K562 (cell line): ENCODE results near the gene DAB1. TPM values are rescaled to one million over a fixed set of nuclear protein-coding genes. Genes with fewer than 3 reads are reported as not detected.

ENCODE experiments used
- ATAC-seq: fragments of 200-7000 bp; cut with Tn5 transposase; 3 replicates; pipeline ENCODE4 v1.9.1; 2020; ENCODE audit warnings: moderate library complexity
- BruUV-seq: library from RNA; stranded (reverse); fragments of 400-500 nt; replicated peaks from 2 replicates; lab custom pipeline; 2021; lab: Mats Ljungman, UMichigan
- CTCF ChIA-PET: fragments of 300-600 bp; formaldehyde crosslinking; extraction: SDS; loops from one replicate; lab custom pipeline; 2021; ENCODE audit warnings: low intra/inter-chr PET ratio; lab: Yijun Ruan, JAX
- POLR2A ChIA-PET: fragments of 300-600, 350-650 bp; sonication (Branson Sonifier 250); formaldehyde crosslinking; extraction: SDS; loops from one replicate; lab custom pipeline; 2021; ENCODE audit warnings: antibody characterized with exemption, inconsistent platforms; lab: Yijun Ruan, JAX
- DNase-seq, 4 experiments: peaks; one replicate each; pipeline versions ENCODE4 v3.0.0 to v3.0.0-alpha.2; 2011 to 2018; ENCODE audit warnings: low spot score in 3 of 4, mixed read lengths in 3 of 4; ENCODE audit errors: extremely low read depth in 1 of 4
- FAIRE-seq: peaks from 2 replicates; lab custom pipeline; 2011; peaks lifted over from hg19 to GRCh38; lab: Jason Lieb, UNC
- H2AFZ ChIP-seq: 2 replicates; pipeline ENCODE4 v1.6.0; 2011; ENCODE audit warnings: low read depth, low read length, control low read depth, inconsistent platforms
- H3K27ac ChIP-seq: fragments of 200-600 bp; 3 replicates; pipeline ENCODE4 v1.8.0; 2011; ENCODE audit warnings: low read depth, mild to moderate bottlenecking, control low read depth, inconsistent platforms, low read length, moderate library complexity, mixed read lengths; ENCODE audit errors: extremely low read depth
- H3K27me3 ChIP-seq, 2 experiments: fragments of 300-600 bp in 1 of 2; 2 replicates in 1 of 2; 3 replicates in 1 of 2; pipeline versions ENCODE4 v1.6.0 to v1.8.0; 2011; ENCODE audit warnings: inconsistent platforms in 2 of 2, low read length in 2 of 2, mild to moderate bottlenecking in 1 of 2, mixed read lengths in 1 of 2, moderate library complexity in 1 of 2; ENCODE audit not compliant: control insufficient read depth in 2 of 2, insufficient read depth in 2 of 2
- H3K36me3 ChIP-seq: fragments of 300-600 bp; 3 replicates; pipeline ENCODE4 v1.8.0; 2011; ENCODE audit warnings: mild to moderate bottlenecking, low read length, inconsistent platforms; ENCODE audit not compliant: control insufficient read depth, insufficient read depth
- H3K4me1 ChIP-seq, 2 experiments: fragments of 200-600 bp in 1 of 2; replicated peaks in 1 of 2; 2 replicates in 1 of 2; 3 replicates in 1 of 2; pipeline versions ENCODE4 v1.5.1 to v1.8.0; 2011; ENCODE audit warnings: inconsistent platforms in 2 of 2, low read length in 2 of 2, mild to moderate bottlenecking in 1 of 2, mixed read lengths in 1 of 2, moderate library complexity in 1 of 2; ENCODE audit not compliant: control insufficient read depth in 2 of 2, insufficient read depth in 2 of 2
- H3K4me2 ChIP-seq: 2 replicates; pipeline ENCODE4 v1.6.1; 2011; ENCODE audit warnings: low read length, control low read depth, inconsistent platforms, mixed read lengths; ENCODE audit not compliant: insufficient read depth
- H3K4me3 ChIP-seq: fragments of 200-600 bp; sonication (generic), shearing (Covaris generic); 2 replicates; pipeline ENCODE4 v1.5.1; 2016; ENCODE audit warnings: control low read depth, inconsistent platforms
- H3K79me2 ChIP-seq: fragments of 200-600 bp; 3 replicates; pipeline ENCODE4 v1.8.0; 2011; ENCODE audit warnings: low read length, inconsistent platforms; ENCODE audit not compliant: control insufficient read depth, insufficient read depth
- H3K9ac ChIP-seq, 2 experiments: 2 replicates each; pipeline versions ENCODE4 v1.6.0 to v1.6.1; 2011; ENCODE audit warnings: low read depth in 2 of 2, low read length in 2 of 2, control low read depth in 1 of 2, inconsistent platforms in 1 of 2, mild to moderate bottlenecking in 1 of 2, mixed read lengths in 1 of 2; ENCODE audit not compliant: insufficient read depth in 1 of 2
- H3K9me1 ChIP-seq: one replicate; pipeline ENCODE4 v1.6.0; 2011; ENCODE audit warnings: inconsistent platforms, mild to moderate bottlenecking, low read length, moderate library complexity; ENCODE audit not compliant: control insufficient read depth, insufficient read depth
- H3K9me3 ChIP-seq: replicated peaks from 2 replicates; pipeline ENCODE4 v1.5.1; 2011; ENCODE audit warnings: low read depth, low read length, inconsistent platforms; ENCODE audit not compliant: control insufficient read depth, insufficient read depth
- H4K20me1 ChIP-seq: replicated peaks from 2 replicates; pipeline ENCODE4 v1.6.1; 2011; ENCODE audit warnings: low read length, inconsistent platforms, mixed read lengths; ENCODE audit not compliant: control insufficient read depth, insufficient read depth
- EWSR1 ChIP-seq: fragments of 450-650 bp; IDR thresholded peaks from 2 replicates; pipeline ENCODE4 v1.6.1; 2018; ENCODE audit warnings: borderline replicate concordance, mild to moderate bottlenecking, low read depth, moderate library complexity; ENCODE audit not compliant: partially characterized antibody
- HEY1 ChIP-seq: fragments of 250-450 bp; sonication (Bioruptor Pico); IDR thresholded peaks from 2 replicates; pipeline ENCODE4 v1.5.0; 2020; ENCODE audit warnings: mild to moderate bottlenecking, moderate library complexity, borderline replicate concordance
- HMG20B ChIP-seq: fragments of 250-450 bp; sonication (Bioruptor Pico); IDR thresholded peaks from 2 replicates; pipeline ENCODE4 v1.5.0; 2021; ENCODE audit warnings: mild to moderate bottlenecking
- HOMEZ ChIP-seq: fragments of 250-450 bp; sonication (Bioruptor Pico); IDR thresholded peaks from 2 replicates; pipeline ENCODE4 v1.4.0; 2020; ENCODE audit warnings: mild to moderate bottlenecking, moderate library complexity
- HOXB6 ChIP-seq: fragments of 250-450 bp; sonication (Bioruptor Pico); IDR thresholded peaks from 2 replicates; pipeline ENCODE4 v1.5.1; 2022; ENCODE audit warnings: mild to moderate bottlenecking, borderline replicate concordance
- L3MBTL2 ChIP-seq: fragments of 450-650 bp; IDR thresholded peaks from 2 replicates; pipeline ENCODE4 v1.6.1; 2016; ENCODE audit warnings: mild to moderate bottlenecking, moderate library complexity
- NCOA6 ChIP-seq: fragments of 450-650 bp; IDR thresholded peaks from 2 replicates; pipeline ENCODE4 v1.6.1; 2017; ENCODE audit warnings: mild to moderate bottlenecking
- NFIX ChIP-seq: fragments of 250-450 bp; sonication (Bioruptor Pico); IDR thresholded peaks from 2 replicates; pipeline ENCODE4 v1.4.0; 2020; ENCODE audit warnings: low read depth, mild to moderate bottlenecking, moderate library complexity
- NR1H2 ChIP-seq: sonication (generic); formaldehyde crosslinking; IDR thresholded peaks from 2 replicates; pipeline ENCODE4 v1.4.0; 2020; ENCODE audit warnings: mild to moderate bottlenecking, missing genetic modification reagents
- PTTG1 ChIP-seq: fragments of 450-650 bp; IDR thresholded peaks from 2 replicates; pipeline ENCODE4 v1.6.1; 2016; ENCODE audit warnings: low read depth, mild to moderate bottlenecking, missing genetic modification characterization, missing compliant biosample characterization
- RUNX1 ChIP-seq: sonication (generic); IDR thresholded peaks from 2 replicates; pipeline ENCODE4 v1.6.1; 2016; ENCODE audit warnings: antibody characterized with exemption, low read depth
- SMAD4 ChIP-seq: fragments of 250-450 bp; sonication (Bioruptor Pico); conservative IDR thresholded peaks from 2 replicates; pipeline ENCODE4 v1.8.0; 2021; ENCODE audit warnings: inconsistent platforms, mild to moderate bottlenecking, moderate library complexity
- TBL1XR1 ChIP-seq, 2 experiments: IDR thresholded peaks; 2 replicates each; pipeline ENCODE4 v1.6.1; 2012; ENCODE audit warnings: improper control_type of control experiment in 2 of 2, low read length in 2 of 2, mild to moderate bottlenecking in 1 of 2
- ZKSCAN8 ChIP-seq: fragments of 200-800 bp; sonication (Bioruptor generic); IDR thresholded peaks from 2 replicates; pipeline ENCODE4 v1.6.1; 2016; ENCODE audit warnings: missing genetic modification characterization, missing compliant biosample characterization
- ZMIZ1 ChIP-seq, 2 experiments: fragments of 150-350 bp in 1 of 2; IDR thresholded peaks; 2 replicates each; pipeline ENCODE4 v1.6.1; 2012 to 2016; ENCODE audit warnings: low read depth in 2 of 2, low read length in 2 of 2, mild to moderate bottlenecking in 1 of 2, moderate library complexity in 1 of 2
- WGBS: fragments of 100-300 bp; shearing (Covaris generic); methylation state at CpG from one replicate; pipeline ENCODE4 v1.1.6; 2016; ENCODE audit warnings: low coverage, mixed read lengths; ENCODE audit not compliant: insufficient coverage; ENCODE audit errors: missing lambda C conversion rate; 5-methylcytosine and 5-hydroxymethylcytosine counted together
- in situ Hi-C: fragments of 300-500 bp; cut with MboI; formaldehyde crosslinking; loops from 4 replicates; pipeline ENCODE4 v1.15.0; 2018; ENCODE audit warnings: inconsistent platforms, mixed read lengths
- intact Hi-C: fragments of 100-400 bp; cut with micrococcal nuclease; formaldehyde crosslinking; loops from 2 replicates; pipeline ENCODE4 v1.14.2; 2022
- polyA plus RNA-seq, 8 experiments: library from polyadenylated mRNA; depleted of rRNA in 4 of 8; stranded (reverse) in 5 of 8; unstranded in 3 of 8; fragments of >200 nt; fragmentation: Nextera tagmentation in 2 of 8; fragmentation: Illumina TruSeq in 1 of 8; extraction: Ambion mirVana in 2 of 8; extraction: Trizol in 1 of 8; gene quantifications; 2 replicates each; pipeline versions ENCODE4 v1.2.1 to v1.2.3, GENCODE V29; 2011 to 2014; ENCODE audit warnings: inconsistent platforms in 1 of 8, missing spikeins in 1 of 8
- total RNA-seq, 7 experiments: library from RNA; depleted of rRNA in 6 of 7; stranded (reverse); fragments of >200 nt in 6 of 7; fragmentation: Illumina TruSeq in 2 of 7; extraction: Trizol in 2 of 7; gene quantifications; 2 replicates each; pipeline versions ENCODE4 v1.2.1 to v1.2.3, GENCODE V29; 2011 to 2021; ENCODE audit warnings: low replicate concordance in 1 of 7

The DAB1 gene
- total and polyA plus RNA-seq, 9 of the 15 experiments (the other 6 are each of a cell fraction or from before 2014, with no cell fraction given) = not detected

GRCh38 chr1:57175506-57175905, 248.4 kb downstream of the DAB1 start:
- no peaks in the 10 kb centered on the region for H3K9me1 ChIP-seq
- ChIA-PET CTCF (no interaction called here), POLR2A (interaction anchor here (0.7 kb wide), 1 partner anchor 115 kb away, joined by 3 read pairs; no protein-coding TSS in a partner anchor)
- FAIRE-seq (no peak), DNase-seq (no peak), ATAC-seq (no peak)
- no peaks in the 10 kb centered on the region for H3K79me2 ChIP-seq
- intact Hi-C loops (no loop called here), in situ Hi-C loops (no loop called here)
- H2AFZ ChIP-seq = no peak overlapping the region
- no peak overlapping the region for H3K27ac ChIP-seq
- H3K4me2 ChIP-seq = no peak overlapping the region
- no TSS peak for BruUV-seq
- no peak overlapping the region for H3K4me3 ChIP-seq
- TF ChIP-seq NCOA6 (no peak), RUNX1 (no peak), L3MBTL2 (no peak), EWSR1 (no peak), NFIX (CRISPR knock-in tag) (no peak), HMG20B (CRISPR knock-in tag) (no peak), HOMEZ (CRISPR knock-in tag) (no peak), PTTG1 (tag) (no peak), SMAD4 (no peak), TBL1XR1 (IDR thresholded peaks at IDR 0.05; ENCODE audit: low read length in 2 of 2) (no peak), ZKSCAN8 (CRISPR knock-in tag) (no peak), ZMIZ1 (IDR thresholded peaks at IDR 0.05; ENCODE audit: low read depth in 2 of 2, low read length in 2 of 2) (no peak), NR1H2 (CRISPR knock-in tag) (no peak), HOXB6 (CRISPR knock-in tag) (no peak), HEY1 (CRISPR knock-in tag) (no peak)
- 5% methylated on average over 5 of the region's 5 CpGs for WGBS
- H3K4me1 ChIP-seq = no peaks in the 10 kb centered on the region
- no peaks in the 10 kb centered on the region for H4K20me1 ChIP-seq
- H3K9me3 ChIP-seq = no peaks in the 10 kb centered on the region
- H3K9ac ChIP-seq = no peak overlapping the region
- H3K27me3 ChIP-seq = no peaks in the 10 kb centered on the region; a peak in 1 of 5 replicates
- H3K36me3 ChIP-seq = no peaks in the 10 kb centered on the region
